ENCODE results near the gene PAX8. TPM values are rescaled to one million over a fixed set of nuclear protein-coding genes. Genes with fewer than 3 reads are reported as not detected.
A peak's percentile ranks its signal among the peaks of the same experiment; 100 is the strongest.

The PAX8 gene
- total RNA-seq, 1 donor from 2014 or later = 0.71 TPM

DNA sequence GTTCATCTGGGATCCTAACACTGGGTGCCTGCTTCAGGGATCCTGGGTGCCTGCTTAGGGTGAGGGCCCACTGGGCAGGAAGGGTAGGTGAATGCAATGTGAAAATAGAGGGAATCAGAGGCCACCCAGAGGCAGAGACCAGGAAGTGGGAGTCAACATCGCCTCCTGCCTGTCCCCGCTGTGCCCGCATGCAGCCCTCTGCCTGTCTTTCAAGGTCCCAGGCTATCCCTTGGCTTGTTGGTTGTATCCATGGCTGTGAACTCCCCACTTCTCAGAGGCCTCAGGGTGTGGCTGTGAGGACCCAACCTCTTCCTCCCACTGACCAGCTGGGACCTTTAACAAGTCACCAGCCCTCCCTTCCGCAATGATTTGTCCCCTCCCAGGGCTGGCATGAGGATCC, 78.5 kb downstream of the PAX8 start:
- no peak for TF ChIP-seq CTCF (IDR thresholded peaks at IDR 0.05)
- no peak for ATAC-seq (ENCODE audit: low read depth)
- no peaks in the 10 kb centered on the region for H3K9me3 Mint-ChIP-seq
- ChIA-PET CTCF (interaction anchor here (1.0 to 17.7 kb wide), 5 partner anchors 20 to 120 kb away, joined by 3 to 319 read pairs (median 7); no protein-coding TSS in a partner anchor), POLR2A (interaction anchor here (1.2 to 3.0 kb wide), 2 partner anchors 43 to 62 kb away, joined by 4 to 26 read pairs; no protein-coding TSS in a partner anchor)
- intact Hi-C loops (cut with micrococcal nuclease) = loop anchor here (10.0 kb wide), 1 partner anchor 245 kb away; no protein-coding TSS in a partner anchor
- H3K27me3 Mint-ChIP-seq = no peaks in the 10 kb centered on the region
- peaks cover 66% of the 10 kb centered on the region for H3K36me3 Mint-ChIP-seq (ENCODE audit: low read depth)
- no peak for DNase-seq
- peak overlapping the region; percentile 63 for H3K27ac Mint-ChIP-seq
- peaks cover 15% of the 10 kb centered on the region for H3K4me1 Mint-ChIP-seq
- H3K4me3 Mint-ChIP-seq = no peak overlapping the region

DNA sequence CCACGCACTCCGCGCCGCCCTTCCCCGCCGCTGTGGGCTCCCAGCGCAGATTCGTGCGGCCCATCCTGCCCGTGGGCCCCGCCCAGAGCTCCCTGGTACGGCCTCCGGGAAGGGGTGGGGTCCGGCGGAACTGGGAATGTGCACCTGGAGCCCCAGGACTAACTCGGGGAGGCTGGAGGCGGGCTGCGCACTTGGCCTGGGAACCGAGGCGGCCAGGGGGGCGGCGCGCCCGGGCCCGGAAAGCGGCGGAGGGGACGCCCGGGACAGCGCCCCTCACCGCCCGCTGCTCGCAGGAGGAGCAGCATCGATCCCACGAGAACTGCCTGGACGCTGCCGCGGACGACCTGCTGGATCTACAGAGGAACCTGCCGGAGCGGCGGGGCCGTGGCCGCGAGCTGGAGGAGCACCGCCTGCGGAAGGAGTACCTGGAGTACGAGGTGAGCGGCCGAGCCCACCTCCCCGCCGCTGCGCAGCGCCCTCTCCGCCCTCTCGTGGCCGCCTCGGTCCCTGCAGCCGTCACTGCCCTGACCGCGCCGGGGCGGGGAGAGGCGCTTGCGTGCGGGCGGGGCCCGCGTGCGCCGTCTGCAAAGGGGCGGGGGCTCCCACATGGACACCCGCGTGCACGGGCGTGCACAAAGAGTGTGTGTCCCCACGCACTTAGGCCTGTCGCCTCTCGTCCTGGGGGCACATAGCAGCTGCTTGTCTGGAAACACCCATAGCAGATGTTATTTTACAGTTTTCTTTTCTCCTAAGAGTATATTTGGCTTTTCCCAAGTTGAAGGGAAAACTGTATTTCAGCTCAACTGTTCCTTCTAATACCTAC, 79.7 kb downstream of the PAX8 start:
- Mint-ChIP-seq H3K4me3 (peak overlapping the region; percentile 76), H3K9me3 (no peaks in the 10 kb centered on the region), H3K27me3 (no peaks in the 10 kb centered on the region), H3K4me1 (peaks cover 7% of the 10 kb centered on the region), H3K27ac (no peak overlapping the region), H3K36me3 (ENCODE audit: low read depth) (peaks cover 78% of the 10 kb centered on the region)
- peak; percentile 91 for ATAC-seq (ENCODE audit: low read depth)
- DNase-seq = peak; percentile 87
- ChIA-PET POLR2A (interaction anchor here (0.9 to 3.6 kb wide), 7 partner anchors 9 to 61 kb away, joined by 3 to 42 read pairs (median 6); partner anchors contain the start of gene PSD4), CTCF (interaction anchor here (0.6 to 17.7 kb wide), 21 partner anchors 9 to 191 kb away, joined by 3 to 319 read pairs (median 5); partner anchors contain the start of gene PSD4)
- intact Hi-C loops (cut with micrococcal nuclease) = loop anchor here (1.0 to 5.0 kb wide), 5 partner anchors 24 to 191 kb away; no protein-coding TSS in a partner anchor
- TF ChIP-seq CTCF (IDR thresholded peaks at IDR 0.05) = peak; percentile 44

- H3K36me3 Mint-ChIP-seq (ENCODE audit: low read depth) = peaks cover 83% of the 10 kb centered on the region
- intact Hi-C loops (cut with micrococcal nuclease) = loop anchor here (5.0 kb wide), 1 partner anchor 41 kb away; no protein-coding TSS in a partner anchor
- peak overlapping the region; percentile 41 for H3K4me3 Mint-ChIP-seq
- peaks cover 4% of the 10 kb centered on the region for H3K4me1 Mint-ChIP-seq
- ATAC-seq (ENCODE audit: low read depth) (no peak), DNase-seq (no peak)
- no peak for TF ChIP-seq CTCF (IDR thresholded peaks at IDR 0.05)
- ChIA-PET CTCF (interaction anchor here (0.6 to 17.7 kb wide), 18 partner anchors 8 to 192 kb away, joined by 3 to 319 read pairs (median 5); partner anchors contain the start of gene PSD4), POLR2A (interaction anchor here (0.6 to 3.6 kb wide), 8 partner anchors 8 to 60 kb away, joined by 3 to 42 read pairs (median 5); partner anchors contain the start of gene PSD4)
- no peaks in the 10 kb centered on the region for H3K9me3 Mint-ChIP-seq
- H3K27ac Mint-ChIP-seq = no peak overlapping the region
- no peaks in the 10 kb centered on the region for H3K27me3 Mint-ChIP-seq
Observed at GRCh38 chr2:113198048-113198789, 80.5 kb downstream of the PAX8 start.

DNA sequence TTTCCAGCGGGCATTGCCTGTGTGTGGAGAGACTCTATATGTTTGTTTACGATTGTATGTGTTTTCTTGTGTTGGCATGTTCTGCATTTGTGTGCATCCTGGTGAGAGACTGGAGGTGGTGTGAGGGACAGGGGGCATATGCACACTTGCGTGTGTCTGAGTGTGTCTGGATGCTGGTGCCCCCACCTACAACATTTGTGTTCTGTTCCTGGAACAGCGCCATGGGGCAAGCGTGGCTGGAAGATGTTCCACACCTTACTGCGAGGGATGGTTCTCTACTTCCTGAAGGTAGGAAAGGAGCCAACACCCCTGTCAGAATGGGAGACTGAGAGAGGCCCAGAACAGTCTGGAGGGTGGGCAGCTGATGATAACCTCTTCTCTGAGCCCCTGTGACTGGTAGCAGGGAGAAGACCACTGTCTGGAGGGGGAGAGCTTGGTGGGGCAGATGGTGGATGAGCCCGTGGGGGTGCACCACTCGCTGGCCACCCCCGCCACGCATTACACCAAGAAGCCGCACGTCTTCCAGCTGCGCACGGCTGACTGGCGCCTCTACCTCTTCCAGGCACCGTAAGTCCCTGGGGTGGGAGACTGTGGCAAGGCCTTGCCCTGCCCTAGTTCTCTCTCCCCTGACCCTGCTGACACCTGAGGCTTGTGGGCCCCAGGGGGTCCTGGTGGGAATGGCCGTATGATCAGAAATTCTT, 81.2 kb downstream of the PAX8 start:
- Mint-ChIP-seq H3K27ac (peak overlapping the region; percentile 3), H3K36me3 (ENCODE audit: low read depth) (peaks cover 83% of the 10 kb centered on the region), H3K4me1 (peaks cover 4% of the 10 kb centered on the region), H3K4me3 (peak overlapping the region; percentile 28), H3K9me3 (no peaks in the 10 kb centered on the region), H3K27me3 (no peaks in the 10 kb centered on the region)
- no peak for TF ChIP-seq CTCF (IDR thresholded peaks at IDR 0.05)
- POLR2A ChIA-PET = interaction anchor here (0.6 to 3.6 kb wide), 4 partner anchors 16 to 60 kb away, joined by 3 to 42 read pairs (median 14); partner anchors contain the start of gene PSD4
- intact Hi-C loops (cut with micrococcal nuclease) = loop anchor here (5.0 kb wide), 1 partner anchor 40 kb away; no protein-coding TSS in a partner anchor
- CTCF ChIA-PET = interaction anchor here (1.5 to 17.7 kb wide), 5 partner anchors 20 to 118 kb away, joined by 5 to 319 read pairs (median 32); partner anchors contain the start of gene PSD4
- DNase-seq (no peak), ATAC-seq (ENCODE audit: low read depth) (no peak)

Data from activated B cell treated with CpG ODN at 0.5 μM for 24 hours (primary cell).